Keratinocyte (primary cell): ENCODE measurements around the gene RPL13A.

ENCODE experiments used
- EZH2 ChIP-seq: IDR thresholded peaks from one replicate; pipeline ENCODE4 v1.6.1; 2012; ENCODE audit warnings: inconsistent platforms, mild to moderate bottlenecking, low read length, moderate library complexity
- TF ChIP-seq, protein P1 (sequence below), 3 experiments: IDR thresholded peaks in 1 of 3; conservative IDR thresholded peaks in 1 of 3; optimal IDR thresholded peaks in 1 of 3; 2 replicates in 2 of 3; 3 replicates in 1 of 3; pipeline versions ENCODE3 to v1.5.1; 2011; ENCODE audit warnings: low read length in 3 of 3, mild to moderate bottlenecking in 3 of 3, moderate library complexity in 2 of 3, control low read depth in 1 of 3, inconsistent platforms in 1 of 3; ENCODE audit not compliant: insufficient read depth in 2 of 3; ENCODE audit errors: extremely low read depth in 1 of 3

GRCh38 chr19:49497047-49497788 lies 9.8 kb downstream of the RPL13A start:
- TF ChIP-seq, protein P1, sequence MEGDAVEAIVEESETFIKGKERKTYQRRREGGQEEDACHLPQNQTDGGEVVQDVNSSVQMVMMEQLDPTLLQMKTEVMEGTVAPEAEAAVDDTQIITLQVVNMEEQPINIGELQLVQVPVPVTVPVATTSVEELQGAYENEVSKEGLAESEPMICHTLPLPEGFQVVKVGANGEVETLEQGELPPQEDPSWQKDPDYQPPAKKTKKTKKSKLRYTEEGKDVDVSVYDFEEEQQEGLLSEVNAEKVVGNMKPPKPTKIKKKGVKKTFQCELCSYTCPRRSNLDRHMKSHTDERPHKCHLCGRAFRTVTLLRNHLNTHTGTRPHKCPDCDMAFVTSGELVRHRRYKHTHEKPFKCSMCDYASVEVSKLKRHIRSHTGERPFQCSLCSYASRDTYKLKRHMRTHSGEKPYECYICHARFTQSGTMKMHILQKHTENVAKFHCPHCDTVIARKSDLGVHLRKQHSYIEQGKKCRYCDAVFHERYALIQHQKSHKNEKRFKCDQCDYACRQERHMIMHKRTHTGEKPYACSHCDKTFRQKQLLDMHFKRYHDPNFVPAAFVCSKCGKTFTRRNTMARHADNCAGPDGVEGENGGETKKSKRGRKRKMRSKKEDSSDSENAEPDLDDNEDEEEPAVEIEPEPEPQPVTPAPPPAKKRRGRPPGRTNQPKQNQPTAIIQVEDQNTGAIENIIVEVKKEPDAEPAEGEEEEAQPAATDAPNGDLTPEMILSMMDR (optimal IDR thresholded peaks at IDR 0.05 in 1 of 3, IDR thresholded peaks at IDR 0.05 in 1 of 3, conservative IDR thresholded peaks at IDR 0.05 in 1 of 3; ENCODE audit: extremely low read depth in 1 of 3, insufficient read depth in 2 of 3, low read length in 3 of 3): no peak
- TF ChIP-seq EZH2: no peak
